Activated CD8-positive, alpha-beta memory T cell treated with anti-CD3 and anti-CD28 coated beads for 48 hours (primary cell): ENCODE data around the gene AK5.

Experiments
- DNase-seq, 3 experiments: peaks; one replicate each; pipeline ENCODE4 v3.0.0-alpha.2; 2020; ENCODE audit warnings: low read depth in 2 of 3, low spot score in 2 of 3

Gene AK5

GRCh38 chr1:77434967-77435366 lies 153.1 kb downstream of the AK5 start:
- DNase-seq: no peak

GRCh38 chr1:77438236-77438913 lies 156.6 kb downstream of the AK5 start:
- no peak for DNase-seq

- no peak for DNase-seq
These were observed 165.2 kb downstream of the AK5 start for GRCh38 chr1:77446841-77447555.

- DNase-seq: no peak
These were observed 165.8 kb downstream of the AK5 start for GRCh38 chr1:77447669-77448068.

GRCh38 chr1:77459881-77460280 lies 178.1 kb downstream of the AK5 start:
- DNase-seq: no peak

GRCh38 chr1:77461691-77462090 lies 179.9 kb downstream of the AK5 start:
- DNase-seq: no peak

- DNase-seq: no peak
These were observed 181.4 kb downstream of the AK5 start for GRCh38 chr1:77463216-77463615.

GRCh38 chr1:77465139-77465538 lies 183.3 kb downstream of the AK5 start:
- DNase-seq: no peak

- DNase-seq: no peak
These were observed 184.1 kb downstream of the AK5 start for GRCh38 chr1:77465922-77466321.

- no peak for DNase-seq
These were observed 185.3 kb downstream of the AK5 start for GRCh38 chr1:77467021-77467595.

- no peak for DNase-seq
These were observed 185.9 kb downstream of the AK5 start for GRCh38 chr1:77467741-77468140.

GRCh38 chr1:77468257-77468948 lies 186.6 kb downstream of the AK5 start:
- no peak for DNase-seq

GRCh38 chr1:77468949-77469710 lies 187.3 kb downstream of the AK5 start:
- DNase-seq: no peak

GRCh38 chr1:77471691-77472090 lies 189.9 kb downstream of the AK5 start:
- no peak for DNase-seq

GRCh38 chr1:77473690-77474089 lies 191.9 kb downstream of the AK5 start:
- DNase-seq: no peak

- no peak for DNase-seq
These were observed 193.8 kb downstream of the AK5 start for GRCh38 chr1:77475641-77476040.

- no peak for DNase-seq
These were observed 194.7 kb downstream of the AK5 start for GRCh38 chr1:77476475-77476874.

- no peak for DNase-seq
These were observed 202.5 kb downstream of the AK5 start for GRCh38 chr1:77484334-77484733.

- no peak for DNase-seq
These were observed 203.1 kb downstream of the AK5 start for GRCh38 chr1:77484926-77485325.

- DNase-seq: no peak
These were observed 205.8 kb downstream of the AK5 start for GRCh38 chr1:77487631-77488030.

GRCh38 chr1:77489910-77490309 lies 208.1 kb downstream of the AK5 start:
- DNase-seq: no peak
